Measurements from ENCODE around the gene ZGPAT. TPM values are rescaled to one million over a fixed set of nuclear protein-coding genes. Genes with fewer than 3 reads are reported as not detected.

The ZGPAT gene
- total and polyA plus RNA-seq, 2 of the 8 experiments (the other 6 are each of a cell fraction or from before 2014, with no cell fraction given): 14.5 to 21.4 TPM

DNA sequence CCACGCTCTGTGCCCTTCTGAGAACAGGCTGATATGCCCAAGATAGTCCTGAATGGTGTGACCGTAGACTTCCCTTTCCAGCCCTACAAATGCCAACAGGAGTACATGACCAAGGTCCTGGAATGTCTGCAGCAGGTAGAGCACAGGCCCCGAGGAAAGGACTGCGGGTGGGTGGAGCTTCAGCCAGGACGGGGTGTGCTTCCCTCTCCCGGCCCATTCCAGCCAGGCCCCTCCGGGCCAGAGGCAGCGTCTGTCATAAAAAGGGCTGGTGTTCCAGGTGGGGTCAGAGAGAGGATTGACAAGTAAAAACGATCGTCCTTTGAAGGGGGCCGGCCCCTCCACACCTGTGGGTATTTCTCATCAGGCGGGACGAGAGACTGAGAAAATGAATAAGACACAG is 48.5 kb upstream of the ZGPAT start (continued):
- TF ChIP-seq HDAC2 (IDR thresholded peaks at IDR 0.05; ENCODE audit: borderline replicate concordance in 1 of 2, low read depth in 2 of 2, low read length in 2 of 2) (no peak), BCL11A (IDR thresholded peaks at IDR 0.05; ENCODE audit: low read depth in 2 of 2, low read length in 2 of 2) (no peak), GTF2F1 (IDR thresholded peaks at IDR 0.05; ENCODE audit: borderline replicate concordance, low read depth, low read length) (no peak), RXRA (IDR thresholded peaks at IDR 0.05; ENCODE audit: insufficient read depth, low read depth, low read length) (no peak), TAF1 (IDR thresholded peaks at IDR 0.05; ENCODE audit: low read depth, low read length) (no peak), CREB1 (IDR thresholded peaks at IDR 0.05) (no peak)
- TF ChIP-seq, protein P1, sequence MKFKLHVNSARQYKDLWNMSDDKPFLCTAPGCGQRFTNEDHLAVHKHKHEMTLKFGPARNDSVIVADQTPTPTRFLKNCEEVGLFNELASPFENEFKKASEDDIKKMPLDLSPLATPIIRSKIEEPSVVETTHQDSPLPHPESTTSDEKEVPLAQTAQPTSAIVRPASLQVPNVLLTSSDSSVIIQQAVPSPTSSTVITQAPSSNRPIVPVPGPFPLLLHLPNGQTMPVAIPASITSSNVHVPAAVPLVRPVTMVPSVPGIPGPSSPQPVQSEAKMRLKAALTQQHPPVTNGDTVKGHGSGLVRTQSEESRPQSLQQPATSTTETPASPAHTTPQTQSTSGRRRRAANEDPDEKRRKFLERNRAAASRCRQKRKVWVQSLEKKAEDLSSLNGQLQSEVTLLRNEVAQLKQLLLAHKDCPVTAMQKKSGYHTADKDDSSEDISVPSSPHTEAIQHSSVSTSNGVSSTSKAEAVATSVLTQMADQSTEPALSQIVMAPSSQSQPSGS (IDR thresholded peaks at IDR 0.05; ENCODE audit: low read length): no peak
- TF ChIP-seq, protein P2, sequence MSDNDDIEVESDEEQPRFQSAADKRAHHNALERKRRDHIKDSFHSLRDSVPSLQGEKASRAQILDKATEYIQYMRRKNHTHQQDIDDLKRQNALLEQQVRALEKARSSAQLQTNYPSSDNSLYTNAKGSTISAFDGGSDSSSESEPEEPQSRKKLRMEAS (IDR thresholded peaks at IDR 0.05): no peak
- TF ChIP-seq, protein P3, sequence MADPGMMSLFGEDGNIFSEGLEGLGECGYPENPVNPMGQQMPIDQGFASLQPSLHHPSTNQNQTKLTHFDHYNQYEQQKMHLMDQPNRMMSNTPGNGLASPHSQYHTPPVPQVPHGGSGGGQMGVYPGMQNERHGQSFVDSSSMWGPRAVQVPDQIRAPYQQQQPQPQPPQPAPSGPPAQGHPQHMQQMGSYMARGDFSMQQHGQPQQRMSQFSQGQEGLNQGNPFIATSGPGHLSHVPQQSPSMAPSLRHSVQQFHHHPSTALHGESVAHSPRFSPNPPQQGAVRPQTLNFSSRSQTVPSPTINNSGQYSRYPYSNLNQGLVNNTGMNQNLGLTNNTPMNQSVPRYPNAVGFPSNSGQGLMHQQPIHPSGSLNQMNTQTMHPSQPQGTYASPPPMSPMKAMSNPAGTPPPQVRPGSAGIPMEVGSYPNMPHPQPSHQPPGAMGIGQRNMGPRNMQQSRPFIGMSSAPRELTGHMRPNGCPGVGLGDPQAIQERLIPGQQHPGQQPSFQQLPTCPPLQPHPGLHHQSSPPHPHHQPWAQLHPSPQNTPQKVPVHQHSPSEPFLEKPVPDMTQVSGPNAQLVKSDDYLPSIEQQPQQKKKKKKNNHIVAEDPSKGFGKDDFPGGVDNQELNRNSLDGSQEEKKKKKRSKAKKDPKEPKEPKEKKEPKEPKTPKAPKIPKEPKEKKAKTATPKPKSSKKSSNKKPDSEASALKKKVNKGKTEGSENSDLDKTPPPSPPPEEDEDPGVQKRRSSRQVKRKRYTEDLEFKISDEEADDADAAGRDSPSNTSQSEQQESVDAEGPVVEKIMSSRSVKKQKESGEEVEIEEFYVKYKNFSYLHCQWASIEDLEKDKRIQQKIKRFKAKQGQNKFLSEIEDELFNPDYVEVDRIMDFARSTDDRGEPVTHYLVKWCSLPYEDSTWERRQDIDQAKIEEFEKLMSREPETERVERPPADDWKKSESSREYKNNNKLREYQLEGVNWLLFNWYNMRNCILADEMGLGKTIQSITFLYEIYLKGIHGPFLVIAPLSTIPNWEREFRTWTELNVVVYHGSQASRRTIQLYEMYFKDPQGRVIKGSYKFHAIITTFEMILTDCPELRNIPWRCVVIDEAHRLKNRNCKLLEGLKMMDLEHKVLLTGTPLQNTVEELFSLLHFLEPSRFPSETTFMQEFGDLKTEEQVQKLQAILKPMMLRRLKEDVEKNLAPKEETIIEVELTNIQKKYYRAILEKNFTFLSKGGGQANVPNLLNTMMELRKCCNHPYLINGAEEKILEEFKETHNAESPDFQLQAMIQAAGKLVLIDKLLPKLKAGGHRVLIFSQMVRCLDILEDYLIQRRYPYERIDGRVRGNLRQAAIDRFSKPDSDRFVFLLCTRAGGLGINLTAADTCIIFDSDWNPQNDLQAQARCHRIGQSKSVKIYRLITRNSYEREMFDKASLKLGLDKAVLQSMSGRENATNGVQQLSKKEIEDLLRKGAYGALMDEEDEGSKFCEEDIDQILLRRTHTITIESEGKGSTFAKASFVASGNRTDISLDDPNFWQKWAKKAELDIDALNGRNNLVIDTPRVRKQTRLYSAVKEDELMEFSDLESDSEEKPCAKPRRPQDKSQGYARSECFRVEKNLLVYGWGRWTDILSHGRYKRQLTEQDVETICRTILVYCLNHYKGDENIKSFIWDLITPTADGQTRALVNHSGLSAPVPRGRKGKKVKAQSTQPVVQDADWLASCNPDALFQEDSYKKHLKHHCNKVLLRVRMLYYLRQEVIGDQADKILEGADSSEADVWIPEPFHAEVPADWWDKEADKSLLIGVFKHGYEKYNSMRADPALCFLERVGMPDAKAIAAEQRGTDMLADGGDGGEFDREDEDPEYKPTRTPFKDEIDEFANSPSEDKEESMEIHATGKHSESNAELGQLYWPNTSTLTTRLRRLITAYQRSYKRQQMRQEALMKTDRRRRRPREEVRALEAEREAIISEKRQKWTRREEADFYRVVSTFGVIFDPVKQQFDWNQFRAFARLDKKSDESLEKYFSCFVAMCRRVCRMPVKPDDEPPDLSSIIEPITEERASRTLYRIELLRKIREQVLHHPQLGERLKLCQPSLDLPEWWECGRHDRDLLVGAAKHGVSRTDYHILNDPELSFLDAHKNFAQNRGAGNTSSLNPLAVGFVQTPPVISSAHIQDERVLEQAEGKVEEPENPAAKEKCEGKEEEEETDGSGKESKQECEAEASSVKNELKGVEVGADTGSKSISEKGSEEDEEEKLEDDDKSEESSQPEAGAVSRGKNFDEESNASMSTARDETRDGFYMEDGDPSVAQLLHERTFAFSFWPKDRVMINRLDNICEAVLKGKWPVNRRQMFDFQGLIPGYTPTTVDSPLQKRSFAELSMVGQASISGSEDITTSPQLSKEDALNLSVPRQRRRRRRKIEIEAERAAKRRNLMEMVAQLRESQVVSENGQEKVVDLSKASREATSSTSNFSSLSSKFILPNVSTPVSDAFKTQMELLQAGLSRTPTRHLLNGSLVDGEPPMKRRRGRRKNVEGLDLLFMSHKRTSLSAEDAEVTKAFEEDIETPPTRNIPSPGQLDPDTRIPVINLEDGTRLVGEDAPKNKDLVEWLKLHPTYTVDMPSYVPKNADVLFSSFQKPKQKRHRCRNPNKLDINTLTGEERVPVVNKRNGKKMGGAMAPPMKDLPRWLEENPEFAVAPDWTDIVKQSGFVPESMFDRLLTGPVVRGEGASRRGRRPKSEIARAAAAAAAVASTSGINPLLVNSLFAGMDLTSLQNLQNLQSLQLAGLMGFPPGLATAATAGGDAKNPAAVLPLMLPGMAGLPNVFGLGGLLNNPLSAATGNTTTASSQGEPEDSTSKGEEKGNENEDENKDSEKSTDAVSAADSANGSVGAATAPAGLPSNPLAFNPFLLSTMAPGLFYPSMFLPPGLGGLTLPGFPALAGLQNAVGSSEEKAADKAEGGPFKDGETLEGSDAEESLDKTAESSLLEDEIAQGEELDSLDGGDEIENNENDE (IDR thresholded peaks at IDR 0.05; ENCODE audit: insufficient replicate concordance, low read length): no peak

Measured in H1 (cell line).